Subcutaneous abdominal adipose tissue (tissue), 5 donors: ENCODE data around the gene METAP1D.
A peak's percentile ranks its signal among the peaks of the same experiment; 100 is the strongest.

Experiments used
- H3K27ac ChIP-seq: one replicate; pipeline ENCODE4 v1.7.0; 2013; ENCODE audit warnings: low read depth, mild to moderate bottlenecking, inconsistent platforms, low read length, moderate library complexity
- H3K27me3 ChIP-seq, 5 donors: one replicate each; pipeline ENCODE4 v1.7.0; 2013; ENCODE audit warnings: low read length in 5 of 5, inconsistent platforms in 1 of 5; ENCODE audit not compliant: control insufficient read depth in 5 of 5, insufficient read depth in 4 of 5
- H3K36me3 ChIP-seq, 5 donors: one replicate each; pipeline ENCODE4 v1.7.0; 2013; ENCODE audit warnings: low read length in 5 of 5; ENCODE audit not compliant: control insufficient read depth in 5 of 5, insufficient read depth in 5 of 5
- H3K4me1 ChIP-seq, 5 donors: one replicate each; pipeline ENCODE4 v1.7.0; 2013; ENCODE audit warnings: low read length in 5 of 5, mild to moderate bottlenecking in 3 of 5, moderate library complexity in 1 of 5; ENCODE audit not compliant: control insufficient read depth in 5 of 5, insufficient read depth in 5 of 5
- H3K4me3 ChIP-seq, 5 donors: one replicate each; pipeline ENCODE4 v1.7.0; 2013; ENCODE audit warnings: low read length in 5 of 5, low read depth in 1 of 5
- H3K9ac ChIP-seq, 5 donors: one replicate each; pipeline ENCODE4 v1.7.0; 2013; ENCODE audit warnings: low read length in 5 of 5, mild to moderate bottlenecking in 4 of 5, moderate library complexity in 3 of 5
- H3K9me3 ChIP-seq, 5 donors: one replicate each; pipeline ENCODE4 v1.7.0; 2013; ENCODE audit warnings: low read length in 5 of 5; ENCODE audit not compliant: control insufficient read depth in 5 of 5
- donor health status: healthy.
- donor health status: healthy.
- donor health status: healthy.
- donor health status: healthy.
- donor health status: healthy.

METAP1D gene

GRCh38 chr2:172100935-172101820 is 101.4 kb downstream of the METAP1D start:
- Histone ChIP-seq H3K27me3 (peaks cover 75 to 95% (median 78%) of the 10 kb centered on the region in 5 donors), H3K9ac (no peak overlapping the region), H3K4me3 (peak overlapping the region in 4 of 5 donors; percentile 6 to 65 (median 41)), H3K27ac (no peak overlapping the region), H3K9me3 (peaks cover 0 to 4% (median 0%) of the 10 kb centered on the region in 5 donors), H3K36me3 (no peaks in the 10 kb centered on the region), H3K4me1 (peaks cover 3 to 66% (median 61%) of the 10 kb centered on the region in 5 donors)

DNA sequence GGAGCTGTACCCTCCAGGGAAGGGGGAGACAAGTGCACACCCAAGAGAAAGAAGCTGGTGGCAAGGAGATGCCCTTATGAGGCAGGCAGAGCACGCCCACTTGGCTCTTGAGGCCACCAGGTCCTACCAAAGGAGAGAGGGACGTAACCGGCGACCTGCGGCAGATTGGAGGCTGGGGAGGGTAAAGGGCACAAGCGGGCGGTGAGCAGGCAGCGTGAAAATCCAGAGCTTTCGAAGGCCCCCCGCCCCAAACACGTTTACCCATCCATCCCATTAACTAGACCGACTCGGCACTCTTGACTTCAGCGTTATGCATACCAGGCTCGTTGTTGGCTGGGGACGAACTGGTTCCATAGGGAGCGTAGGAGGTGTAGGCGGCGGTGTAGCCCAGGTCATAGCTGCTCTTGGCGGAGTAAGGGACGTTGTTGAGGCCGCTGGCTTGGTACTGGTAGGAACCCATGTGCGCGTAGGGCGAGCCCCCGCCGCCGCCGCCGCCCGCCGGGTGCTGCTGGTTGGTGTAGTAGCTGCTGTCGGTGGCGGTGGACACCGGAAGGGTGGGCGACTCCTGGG is 102.2 kb downstream of the METAP1D start:
- H3K4me3 ChIP-seq = peak overlapping the region; percentile 6 to 65 (median 60)
- no peak overlapping the region for H3K27ac ChIP-seq
- no peaks in the 10 kb centered on the region for H3K36me3 ChIP-seq
- H3K9me3 ChIP-seq = peaks cover 0 to 4% (median 0%) of the 10 kb centered on the region in 5 donors
- H3K27me3 ChIP-seq = peaks cover 76 to 95% (median 80%) of the 10 kb centered on the region in 5 donors
- no peak overlapping the region for H3K9ac ChIP-seq
- H3K4me1 ChIP-seq = peaks cover 3 to 65% (median 62%) of the 10 kb centered on the region in 5 donors

DNA sequence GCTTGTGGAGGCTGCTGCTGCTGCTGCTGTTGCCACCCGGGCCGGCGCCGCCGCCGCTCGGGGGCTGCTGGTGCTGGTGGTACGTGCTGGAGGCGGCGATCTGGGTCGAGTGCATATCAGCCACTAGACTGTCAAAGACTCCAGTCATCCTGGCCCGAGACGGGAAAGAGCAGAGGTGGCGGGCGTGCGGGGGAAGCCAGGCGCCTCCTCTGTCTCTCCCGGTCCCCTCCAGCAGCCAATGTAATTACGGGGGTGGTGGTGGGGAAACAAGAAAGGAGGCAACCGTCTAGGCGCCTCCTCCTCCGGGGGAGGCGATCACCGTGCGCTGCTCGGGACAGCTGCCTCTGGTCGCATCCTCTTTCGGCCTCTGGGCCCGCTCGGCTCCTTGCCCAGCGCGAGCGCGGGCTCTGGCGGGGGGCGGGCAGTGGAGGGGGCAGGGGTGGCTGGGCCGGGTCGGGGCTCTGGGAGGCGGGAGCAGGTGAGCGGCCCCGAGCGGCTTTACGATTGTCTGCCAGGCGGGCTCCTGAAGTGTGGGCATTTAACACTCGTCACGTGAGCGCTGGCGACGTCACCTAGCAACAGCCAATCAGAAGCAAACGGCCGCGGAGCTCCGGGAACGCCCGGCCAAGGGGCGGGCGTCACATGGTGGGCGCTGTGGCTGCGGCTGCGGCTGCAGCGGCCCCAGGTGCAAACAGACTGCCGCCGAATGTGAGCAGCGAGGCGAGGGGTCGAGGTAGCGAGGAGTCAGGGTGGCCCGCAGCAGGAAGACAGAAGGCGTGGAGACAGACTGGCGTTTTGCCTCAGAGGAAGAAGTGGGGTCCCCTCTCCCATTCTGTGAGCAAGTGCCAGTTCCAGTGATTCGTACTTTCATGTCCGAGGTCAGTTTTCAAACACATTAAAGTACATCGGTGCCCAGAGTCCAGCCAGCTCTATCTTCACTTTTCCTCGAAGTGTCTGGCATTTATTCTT is 102.9 kb downstream of the METAP1D start, which contains the start of gene DLX2:
Gene DLX2 (minus strand): TSS at position 510 of the 969 bp plus-strand sequence. CDS start 362 bp downstream, at position 148.
- H3K9ac ChIP-seq = no peak within 1 kb of the TSS
- no peak within 1 kb of the TSS for H3K27ac ChIP-seq
- no peaks in the 10 kb centered on the region for H3K36me3 ChIP-seq
- H3K4me3 ChIP-seq = peak within 1 kb of the TSS; percentile 49 to 65 (median 60)
- peaks cover 72 to 95% (median 77%) of the 10 kb centered on the region in 5 donors for H3K27me3 ChIP-seq
- H3K9me3 ChIP-seq = peaks cover 0 to 4% (median 0%) of the 10 kb centered on the region in 5 donors
- H3K4me1 ChIP-seq = peaks cover 3 to 62% (median 58%) of the 10 kb centered on the region in 5 donors

DNA sequence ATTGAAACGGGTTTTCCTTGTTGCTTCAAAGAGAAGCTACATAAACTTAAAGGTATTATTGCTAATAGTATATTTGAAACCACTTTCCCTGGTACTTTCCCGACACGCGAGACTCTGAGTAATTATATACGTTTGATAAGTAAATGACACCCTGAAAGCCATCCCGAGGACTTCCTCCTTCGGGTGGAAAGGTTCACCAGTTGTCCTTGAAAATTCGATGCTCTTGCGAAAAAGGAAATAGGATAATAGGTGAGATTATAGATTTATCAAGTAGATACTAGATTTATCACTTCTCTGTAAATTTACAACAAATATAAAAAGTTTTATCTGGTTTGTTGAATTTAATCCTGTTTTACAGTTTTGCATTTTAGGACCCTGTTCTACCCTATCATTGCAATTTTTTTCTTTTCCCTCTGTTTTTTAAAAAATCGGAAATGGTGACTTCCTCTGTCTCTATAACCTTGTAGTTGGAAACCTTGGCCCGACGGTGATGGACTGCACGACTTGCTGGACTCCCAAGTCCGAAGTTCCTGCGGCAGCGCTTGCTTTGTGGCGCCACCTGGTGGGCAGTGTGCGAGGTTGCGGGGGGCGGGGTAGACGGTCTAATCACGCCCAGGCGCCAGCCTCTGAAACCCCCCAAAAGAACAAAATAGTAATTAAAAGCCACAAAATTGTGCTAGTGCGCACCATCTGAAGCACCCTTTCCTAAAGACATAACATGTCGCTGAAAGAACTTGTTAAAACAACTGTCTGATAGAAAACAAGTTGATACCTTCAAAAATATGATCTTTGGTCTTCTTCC is 103.9 kb downstream of the METAP1D start:
- H3K36me3 ChIP-seq = no peaks in the 10 kb centered on the region
- H3K27ac ChIP-seq = no peak overlapping the region
- H3K4me1 ChIP-seq = peaks cover 3 to 67% (median 62%) of the 10 kb centered on the region in 5 donors
- H3K4me3 ChIP-seq = peak overlapping the region in 3 of 5 donors; percentile 30 to 65 (median 59)
- peaks cover 0 to 4% (median 0%) of the 10 kb centered on the region in 5 donors for H3K9me3 ChIP-seq
- H3K27me3 ChIP-seq = peaks cover 72 to 95% (median 77%) of the 10 kb centered on the region in 5 donors
- H3K9ac ChIP-seq = no peak overlapping the region

- Histone ChIP-seq H3K36me3 (no peaks in the 10 kb centered on the region), H3K4me3 (peak overlapping the region in 2 of 5 donors; percentile 33 to 46), H3K9ac (no peak overlapping the region), H3K27ac (no peak overlapping the region), H3K4me1 (peaks cover 3 to 53% (median 47%) of the 10 kb centered on the region in 5 donors), H3K9me3 (peaks cover 0 to 4% (median 0%) of the 10 kb centered on the region in 5 donors), H3K27me3 (peaks cover 67 to 90% (median 74%) of the 10 kb centered on the region in 5 donors)
These were observed 105.8 kb downstream of the METAP1D start for GRCh38 chr2:172105471-172106107.

GRCh38 chr2:172106108-172106961 is 106.6 kb downstream of the METAP1D start:
- Histone ChIP-seq H3K27me3 (peaks cover 60 to 83% (median 67%) of the 10 kb centered on the region in 5 donors), H3K9ac (peak overlapping the region in 1 of 5 donors; percentile 11), H3K4me1 (peaks cover 3 to 46% (median 40%) of the 10 kb centered on the region in 5 donors), H3K4me3 (peak overlapping the region in 4 of 5 donors; percentile 33 to 46 (median 38)), H3K36me3 (no peaks in the 10 kb centered on the region), H3K9me3 (peaks cover 0 to 4% (median 0%) of the 10 kb centered on the region in 5 donors), H3K27ac (no peak overlapping the region)

- Histone ChIP-seq H3K27me3 (peaks cover 51 to 70% (median 54%) of the 10 kb centered on the region in 5 donors), H3K4me3 (peak overlapping the region in 2 of 5 donors; percentile 37), H3K36me3 (no peaks in the 10 kb centered on the region), H3K27ac (no peak overlapping the region), H3K4me1 (peaks cover 2 to 31% (median 26%) of the 10 kb centered on the region in 5 donors), H3K9ac (no peak overlapping the region), H3K9me3 (peaks cover 0 to 4% (median 0%) of the 10 kb centered on the region in 5 donors)
These were observed 108.2 kb downstream of the METAP1D start for GRCh38 chr2:172107690-172108586.
